ENCODE data around the gene TRPV3. TPM values are rescaled to one million over a fixed set of nuclear protein-coding genes. Genes with fewer than 3 reads are reported as not detected.

TRPV3 gene
- total and polyA plus RNA-seq, 9 of the 15 experiments (the other 6 are each of a cell fraction or from before 2014, with no cell fraction given): 0.03 to 0.42 (median 0.11) TPM; not detected in 1

GRCh38 chr17:3594051-3594800, 36.6 kb upstream of the TRPV3 start (continued):
- TF ChIP-seq CHD7 (IDR thresholded peaks at IDR 0.05; ENCODE audit: low read depth, low read length) (no peak), ZKSCAN1 (IDR thresholded peaks at IDR 0.05; ENCODE audit: low read depth, low read length) (no peak)
